Fibroblast of lung (primary cell): ENCODE results near the gene KIAA0753.

Experiments used
- CTCF ChIP-seq, 2 donors: IDR thresholded peaks in 1 of 2; conservative IDR thresholded peaks in 1 of 2; 1 replicate in 1 of 2; 2 replicates in 1 of 2; pipeline ENCODE4 v1.5.1; 2011 to 2012; ENCODE audit warnings: low read length in 2 of 2, control low read depth in 1 of 2, inconsistent platforms in 1 of 2, low read depth in 1 of 2, mild to moderate bottlenecking in 1 of 2
- EZH2 ChIP-seq: IDR thresholded peaks from 2 replicates; pipeline ENCODE4 v1.5.1; 2012; ENCODE audit warnings: low read length, control low read depth, mild to moderate bottlenecking; ENCODE audit errors: missing control alignments

GRCh38 chr17:6578491-6578890 is 62.0 kb downstream of the KIAA0753 start:
- TF ChIP-seq EZH2 (no peak), CTCF (conservative IDR thresholded peaks at IDR 0.05 in 1 of 2, IDR thresholded peaks at IDR 0.05 in 1 of 2; ENCODE audit: low read depth in 1 of 2, low read length in 2 of 2) (no peak)
